Activated T-helper 1 cell treated with anti-CD3 and anti-CD28 coated beads, Interleukin-12 subunit alpha, Interleukin-12 subunit beta, Interleukin-2, Interleukin-4 antibody, amounts not matched to agents 30 ng/mL and 10 ng/mL and 1 ng/mL, durations not matched to agents 14 hours and 24 hours and 36 hours (primary cell): ENCODE results near the gene TENM4. TPM values are rescaled to one million over a fixed set of nuclear protein-coding genes. Genes with fewer than 3 reads are reported as not detected.

ENCODE experiments used
- DNase-seq: peaks from one replicate; pipeline ENCODE4 v3.0.0; 2021; ENCODE audit warnings: low spot score
- H3K27ac Mint-ChIP-seq: one replicate; pipeline ENCODE4 v1.8.0; 2021; ENCODE audit warnings: mild to moderate bottlenecking, mixed read lengths
- H3K27me3 Mint-ChIP-seq: one replicate; pipeline ENCODE4 v1.8.0; 2022; ENCODE audit warnings: mild to moderate bottlenecking, moderate library complexity, mixed read lengths; ENCODE audit not compliant: insufficient read depth
- H3K36me3 Mint-ChIP-seq: one replicate; pipeline ENCODE4 v1.8.0; 2021; ENCODE audit warnings: low read depth, mixed read lengths
- H3K4me1 Mint-ChIP-seq: one replicate; pipeline ENCODE4 v1.8.0; 2021; ENCODE audit warnings: low read depth, mixed read lengths
- H3K4me3 Mint-ChIP-seq: one replicate; pipeline ENCODE4 v1.8.0; 2021; ENCODE audit warnings: mild to moderate bottlenecking, moderate library complexity, mixed read lengths
- H3K9me3 Mint-ChIP-seq: one replicate; pipeline ENCODE4 v1.8.0; 2021; ENCODE audit warnings: mixed read lengths
- intact Hi-C: fragments of 100-400 bp; cut with micrococcal nuclease; formaldehyde crosslinking; loops from one replicate; pipeline ENCODE4 v1.15.1; 2024
- total RNA-seq: library from RNA; stranded (reverse); gene quantifications from 2 replicates; pipeline ENCODE4 v1.2.3, GENCODE V29; 2022

TENM4 gene
- total RNA-seq, 1 donor from 2014 or later = 0.03 TPM

GRCh38 chr11:79406376-79406775 is 34.5 kb downstream of the TENM4 start:
- no peaks in the 10 kb centered on the region for H3K4me1 Mint-ChIP-seq
- no peaks in the 10 kb centered on the region for H3K36me3 Mint-ChIP-seq
- H3K4me3 Mint-ChIP-seq = no peak overlapping the region
- H3K27ac Mint-ChIP-seq = no peak overlapping the region
- DNase-seq = no peak
- no peaks in the 10 kb centered on the region for H3K27me3 Mint-ChIP-seq
- H3K9me3 Mint-ChIP-seq = no peaks in the 10 kb centered on the region
- intact Hi-C loops = no loop called here

GRCh38 chr11:79404806-79405205 is 36.0 kb downstream of the TENM4 start:
- H3K4me3 Mint-ChIP-seq = no peak overlapping the region
- H3K4me1 Mint-ChIP-seq = no peaks in the 10 kb centered on the region
- intact Hi-C loops = no loop called here
- no peaks in the 10 kb centered on the region for H3K27me3 Mint-ChIP-seq
- H3K9me3 Mint-ChIP-seq = no peaks in the 10 kb centered on the region
- no peak overlapping the region for H3K27ac Mint-ChIP-seq
- no peak for DNase-seq
- no peaks in the 10 kb centered on the region for H3K36me3 Mint-ChIP-seq

- no peak overlapping the region for H3K4me3 Mint-ChIP-seq
- no peak for DNase-seq
- intact Hi-C loops = no loop called here
- no peak overlapping the region for H3K27ac Mint-ChIP-seq
- H3K4me1 Mint-ChIP-seq = no peaks in the 10 kb centered on the region
- H3K9me3 Mint-ChIP-seq = no peaks in the 10 kb centered on the region
- no peaks in the 10 kb centered on the region for H3K27me3 Mint-ChIP-seq
- no peaks in the 10 kb centered on the region for H3K36me3 Mint-ChIP-seq
Observed at GRCh38 chr11:79404325-79404724, 36.5 kb downstream of the TENM4 start.

- Mint-ChIP-seq H3K4me3 (no peak overlapping the region), H3K4me1 (no peaks in the 10 kb centered on the region), H3K9me3 (no peaks in the 10 kb centered on the region), H3K27me3 (no peaks in the 10 kb centered on the region), H3K36me3 (no peaks in the 10 kb centered on the region), H3K27ac (no peak overlapping the region)
- intact Hi-C loops = no loop called here
- DNase-seq = no peak
Observed at GRCh38 chr11:79403839-79404238, 37.0 kb downstream of the TENM4 start.

GRCh38 chr11:79402912-79403311 is 37.9 kb downstream of the TENM4 start:
- Mint-ChIP-seq H3K36me3 (no peaks in the 10 kb centered on the region), H3K27ac (no peak overlapping the region), H3K4me1 (no peaks in the 10 kb centered on the region), H3K4me3 (no peak overlapping the region), H3K9me3 (no peaks in the 10 kb centered on the region), H3K27me3 (no peaks in the 10 kb centered on the region)
- no peak for DNase-seq
- intact Hi-C loops = no loop called here

- Mint-ChIP-seq H3K4me1 (no peaks in the 10 kb centered on the region), H3K4me3 (no peak overlapping the region), H3K27ac (no peak overlapping the region), H3K9me3 (no peaks in the 10 kb centered on the region), H3K27me3 (no peaks in the 10 kb centered on the region), H3K36me3 (no peaks in the 10 kb centered on the region)
- no peak for DNase-seq
- intact Hi-C loops = no loop called here
Observed at GRCh38 chr11:79400717-79401330, 40.0 kb downstream of the TENM4 start.

- H3K36me3 Mint-ChIP-seq = no peaks in the 10 kb centered on the region
- H3K9me3 Mint-ChIP-seq = no peaks in the 10 kb centered on the region
Observed at GRCh38 chr11:79400206-79400605, 40.6 kb downstream of the TENM4 start.

GRCh38 chr11:79397252-79397651 is 43.6 kb downstream of the TENM4 start:
- Mint-ChIP-seq H3K4me1 (no peaks in the 10 kb centered on the region), H3K9me3 (no peaks in the 10 kb centered on the region), H3K36me3 (no peaks in the 10 kb centered on the region), H3K27ac (no peak overlapping the region), H3K27me3 (no peaks in the 10 kb centered on the region), H3K4me3 (no peak overlapping the region)
- DNase-seq = no peak
- intact Hi-C loops = no loop called here

More at GRCh38 chr11:79400206-79400605, 40.6 kb downstream of the TENM4 start:
- no peaks in the 10 kb centered on the region for H3K4me1 Mint-ChIP-seq
- H3K4me3 Mint-ChIP-seq = no peak overlapping the region
- intact Hi-C loops = no loop called here
- H3K27me3 Mint-ChIP-seq = no peaks in the 10 kb centered on the region
- H3K27ac Mint-ChIP-seq = no peak overlapping the region
- DNase-seq = no peak

- Mint-ChIP-seq H3K9me3 (no peaks in the 10 kb centered on the region), H3K4me3 (no peak overlapping the region), H3K4me1 (no peaks in the 10 kb centered on the region), H3K36me3 (no peaks in the 10 kb centered on the region), H3K27me3 (no peaks in the 10 kb centered on the region), H3K27ac (no peak overlapping the region)
- intact Hi-C loops = no loop called here
- DNase-seq = no peak
Observed at GRCh38 chr11:79396674-79397073, 44.2 kb downstream of the TENM4 start.

- Mint-ChIP-seq H3K4me3 (no peak overlapping the region), H3K27me3 (no peaks in the 10 kb centered on the region), H3K9me3 (no peaks in the 10 kb centered on the region), H3K36me3 (no peaks in the 10 kb centered on the region), H3K4me1 (no peaks in the 10 kb centered on the region), H3K27ac (no peak overlapping the region)
- intact Hi-C loops = no loop called here
- DNase-seq = no peak
Observed at GRCh38 chr11:79396001-79396400, 44.8 kb downstream of the TENM4 start.

GRCh38 chr11:79393362-79394043 is 47.3 kb downstream of the TENM4 start:
- Mint-ChIP-seq H3K4me3 (no peak overlapping the region), H3K27ac (no peak overlapping the region), H3K36me3 (no peaks in the 10 kb centered on the region), H3K9me3 (no peaks in the 10 kb centered on the region), H3K27me3 (no peaks in the 10 kb centered on the region), H3K4me1 (no peaks in the 10 kb centered on the region)
- DNase-seq = no peak
- intact Hi-C loops = no loop called here

- H3K9me3 Mint-ChIP-seq = no peaks in the 10 kb centered on the region
- no peaks in the 10 kb centered on the region for H3K4me1 Mint-ChIP-seq
- no peaks in the 10 kb centered on the region for H3K36me3 Mint-ChIP-seq
- H3K4me3 Mint-ChIP-seq = no peak overlapping the region
- intact Hi-C loops = no loop called here
- H3K27me3 Mint-ChIP-seq = no peaks in the 10 kb centered on the region
- no peak overlapping the region for H3K27ac Mint-ChIP-seq
- DNase-seq = no peak
Observed at GRCh38 chr11:79392161-79392560, 48.7 kb downstream of the TENM4 start.

- no peaks in the 10 kb centered on the region for H3K27me3 Mint-ChIP-seq
- H3K27ac Mint-ChIP-seq = no peak overlapping the region
Observed at GRCh38 chr11:79390923-79391322, 49.9 kb downstream of the TENM4 start.

GRCh38 chr11:79390477-79390876 is 50.4 kb downstream of the TENM4 start:
- Mint-ChIP-seq H3K4me1 (no peaks in the 10 kb centered on the region), H3K36me3 (no peaks in the 10 kb centered on the region), H3K9me3 (no peaks in the 10 kb centered on the region), H3K27me3 (no peaks in the 10 kb centered on the region), H3K27ac (no peak overlapping the region), H3K4me3 (no peak overlapping the region)
- DNase-seq = no peak
- intact Hi-C loops = no loop called here

More at GRCh38 chr11:79390923-79391322, 49.9 kb downstream of the TENM4 start:
- Mint-ChIP-seq H3K36me3 (no peaks in the 10 kb centered on the region), H3K4me1 (no peaks in the 10 kb centered on the region), H3K9me3 (no peaks in the 10 kb centered on the region), H3K4me3 (no peak overlapping the region)
- DNase-seq = no peak
- intact Hi-C loops = no loop called here
